Measurements from ENCODE around the gene GLA.

GLA gene

GRCh38 chrX:101368800-101369199 lies 38.9 kb downstream of the GLA start:
- Histone ChIP-seq H3K79me2 (ENCODE audit: low read length) (no peaks in the 10 kb centered on the region), H2AFZ (ENCODE audit: low read depth, low read length) (no peak overlapping the region), H3K4me1 (ENCODE audit: low read length) (peaks cover 23% of the 10 kb centered on the region), H3K36me3 (replicated peaks; ENCODE audit: low read depth, low read length) (peaks cover 40% of the 10 kb centered on the region), H3K27ac (ENCODE audit: low read length) (no peak overlapping the region), H4K20me1 (ENCODE audit: insufficient read depth, low read length) (0 out of 2 replicates have a peak, but pooled peaks cover 3% of the 10 kb centered on the region), H3K27me3 (ENCODE audit: low read depth, low read length) (no peaks in the 10 kb centered on the region), H3K4me3 (ENCODE audit: low read length) (no peak overlapping the region), H3K9ac (ENCODE audit: low read length) (no peak overlapping the region), H3K9me3 (ENCODE audit: insufficient read depth, low read length) (no peaks in the 10 kb centered on the region), H3K4me2 (ENCODE audit: low read length) (no peak overlapping the region)
- TF ChIP-seq, protein P1, sequence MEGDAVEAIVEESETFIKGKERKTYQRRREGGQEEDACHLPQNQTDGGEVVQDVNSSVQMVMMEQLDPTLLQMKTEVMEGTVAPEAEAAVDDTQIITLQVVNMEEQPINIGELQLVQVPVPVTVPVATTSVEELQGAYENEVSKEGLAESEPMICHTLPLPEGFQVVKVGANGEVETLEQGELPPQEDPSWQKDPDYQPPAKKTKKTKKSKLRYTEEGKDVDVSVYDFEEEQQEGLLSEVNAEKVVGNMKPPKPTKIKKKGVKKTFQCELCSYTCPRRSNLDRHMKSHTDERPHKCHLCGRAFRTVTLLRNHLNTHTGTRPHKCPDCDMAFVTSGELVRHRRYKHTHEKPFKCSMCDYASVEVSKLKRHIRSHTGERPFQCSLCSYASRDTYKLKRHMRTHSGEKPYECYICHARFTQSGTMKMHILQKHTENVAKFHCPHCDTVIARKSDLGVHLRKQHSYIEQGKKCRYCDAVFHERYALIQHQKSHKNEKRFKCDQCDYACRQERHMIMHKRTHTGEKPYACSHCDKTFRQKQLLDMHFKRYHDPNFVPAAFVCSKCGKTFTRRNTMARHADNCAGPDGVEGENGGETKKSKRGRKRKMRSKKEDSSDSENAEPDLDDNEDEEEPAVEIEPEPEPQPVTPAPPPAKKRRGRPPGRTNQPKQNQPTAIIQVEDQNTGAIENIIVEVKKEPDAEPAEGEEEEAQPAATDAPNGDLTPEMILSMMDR (IDR thresholded peaks at IDR 0.05; ENCODE audit: low read depth, low read length) = no peak
- no peak for TF ChIP-seq EZH2phosphoT487 (IDR thresholded peaks at IDR 0.05; ENCODE audit: low read depth)

GRCh38 chrX:101365301-101365795 lies 42.4 kb downstream of the GLA start:
- Histone ChIP-seq H2AFZ (ENCODE audit: low read depth, low read length) (no peak overlapping the region), H3K27me3 (ENCODE audit: low read depth, low read length) (no peaks in the 10 kb centered on the region), H3K4me2 (ENCODE audit: low read length) (no peak overlapping the region), H3K79me2 (ENCODE audit: low read length) (no peaks in the 10 kb centered on the region), H3K27ac (ENCODE audit: low read length) (no peak overlapping the region), H4K20me1 (ENCODE audit: insufficient read depth, low read length) (no peaks in the 10 kb centered on the region), H3K9me3 (ENCODE audit: insufficient read depth, low read length) (no peaks in the 10 kb centered on the region), H3K36me3 (replicated peaks; ENCODE audit: low read depth, low read length) (peaks cover 44% of the 10 kb centered on the region), H3K4me1 (ENCODE audit: low read length) (peaks cover 4% of the 10 kb centered on the region), H3K9ac (ENCODE audit: low read length) (no peak overlapping the region), H3K4me3 (ENCODE audit: low read length) (no peak overlapping the region)
- TF ChIP-seq, protein P1 (IDR thresholded peaks at IDR 0.05; ENCODE audit: low read depth, low read length) = no peak
- no peak for TF ChIP-seq EZH2phosphoT487 (IDR thresholded peaks at IDR 0.05; ENCODE audit: low read depth)

GRCh38 chrX:101362757-101363156 lies 45.0 kb downstream of the GLA start:
- Histone ChIP-seq H3K4me2 (ENCODE audit: low read length) (no peak overlapping the region), H3K4me1 (ENCODE audit: low read length) (peaks cover 8% of the 10 kb centered on the region; the same call in 1 of the 2 replicates), H3K79me2 (ENCODE audit: low read length) (no peaks in the 10 kb centered on the region), H4K20me1 (ENCODE audit: insufficient read depth, low read length) (no peaks in the 10 kb centered on the region), H3K9me3 (ENCODE audit: insufficient read depth, low read length) (no peaks in the 10 kb centered on the region), H2AFZ (ENCODE audit: low read depth, low read length) (no peak overlapping the region), H3K36me3 (replicated peaks; ENCODE audit: low read depth, low read length) (peaks cover 37% of the 10 kb centered on the region), H3K27ac (ENCODE audit: low read length) (no peak overlapping the region), H3K27me3 (ENCODE audit: low read depth, low read length) (no peaks in the 10 kb centered on the region), H3K4me3 (ENCODE audit: low read length) (no peak overlapping the region), H3K9ac (ENCODE audit: low read length) (no peak overlapping the region)
- TF ChIP-seq EZH2phosphoT487 (IDR thresholded peaks at IDR 0.05; ENCODE audit: low read depth) = no peak

DNA sequence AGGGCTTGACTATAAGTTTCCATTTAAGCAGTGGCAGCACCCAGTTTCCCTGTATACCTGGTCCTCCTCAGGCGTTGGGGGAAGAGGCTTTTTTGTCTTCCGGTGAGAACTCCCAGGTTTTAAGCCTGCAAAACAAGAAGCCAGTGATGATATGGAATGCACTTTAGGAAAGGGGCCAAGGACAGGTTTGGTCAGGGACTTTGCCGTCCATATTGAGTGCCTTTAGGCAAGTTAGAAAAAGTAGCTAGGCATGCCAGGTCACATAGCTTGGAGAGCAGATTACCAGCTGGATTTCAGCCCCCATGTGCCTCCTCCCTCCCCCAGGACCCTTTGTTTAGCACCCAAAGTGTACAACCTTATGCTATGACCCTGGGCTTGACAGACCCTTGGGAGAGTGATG lies 45.6 kb downstream of the GLA start:
- Histone ChIP-seq H3K36me3 (replicated peaks; ENCODE audit: low read depth, low read length) (peaks cover 42% of the 10 kb centered on the region), H3K4me1 (ENCODE audit: low read length) (peaks cover 8% of the 10 kb centered on the region; the same call in 1 of the 2 replicates)

More for the DNA sequence above, 45.6 kb downstream of the GLA start:
- Histone ChIP-seq H3K9me3 (ENCODE audit: insufficient read depth, low read length) (no peaks in the 10 kb centered on the region), H3K27me3 (ENCODE audit: low read depth, low read length) (no peaks in the 10 kb centered on the region), H3K27ac (ENCODE audit: low read length) (no peak overlapping the region), H4K20me1 (ENCODE audit: insufficient read depth, low read length) (no peaks in the 10 kb centered on the region), H3K4me2 (ENCODE audit: low read length) (no peak overlapping the region), H2AFZ (ENCODE audit: low read depth, low read length) (no peak overlapping the region), H3K4me3 (ENCODE audit: low read length) (no peak overlapping the region), H3K9ac (ENCODE audit: low read length) (no peak overlapping the region), H3K79me2 (ENCODE audit: low read length) (no peaks in the 10 kb centered on the region)
- TF ChIP-seq, protein P1 (IDR thresholded peaks at IDR 0.05; ENCODE audit: low read depth, low read length) = no peak
- TF ChIP-seq EZH2phosphoT487 (IDR thresholded peaks at IDR 0.05; ENCODE audit: low read depth) = no peak

Data from OCI-LY3 (cell line).